ENCODE results near the gene KCNIP4. TPM values are rescaled to one million over a fixed set of nuclear protein-coding genes. Genes with fewer than 3 reads are reported as not detected.

KCNIP4 gene
- total and polyA plus RNA-seq, 2 donors (not counting 3 experiments of a cell fraction or from before 2014, with no cell fraction given) = not detected

DNA sequence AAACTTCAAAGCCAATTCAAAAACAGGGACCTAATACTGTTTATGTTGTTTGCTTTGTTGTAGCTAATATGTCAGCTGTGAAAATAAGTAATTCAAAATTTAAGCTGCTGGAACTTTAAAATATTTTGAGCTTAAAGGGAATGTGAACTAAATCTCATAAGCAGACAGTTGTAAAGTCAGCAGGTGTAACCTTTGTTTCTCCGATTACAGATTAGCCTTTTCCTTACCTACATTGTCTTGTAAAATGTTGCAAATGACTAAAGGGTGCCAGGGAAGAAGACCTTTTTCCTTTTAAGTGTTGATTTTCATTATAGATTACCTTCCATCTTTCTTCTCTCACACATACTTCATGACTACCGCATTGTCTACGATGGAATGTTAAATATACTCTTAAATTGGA lies 405.1 kb downstream of the KCNIP4 start:
- Histone ChIP-seq H3K9me1 (replicated peaks; ENCODE audit: control insufficient read depth, extremely low read depth, insufficient read depth, low read length) (no peaks in the 10 kb centered on the region), H4K20me1 (replicated peaks; ENCODE audit: control insufficient read depth, extremely low read depth, insufficient read depth, low read length) (no peaks in the 10 kb centered on the region), H3K9me3 (replicated peaks; ENCODE audit: control insufficient read depth, insufficient read depth, low read length) (no peaks in the 10 kb centered on the region), H3K79me2 (ENCODE audit: control insufficient read depth, insufficient read depth, low read length) (no peaks in the 10 kb centered on the region), H3K4me2 (ENCODE audit: insufficient read depth, low read length) (no peak overlapping the region), H2AFZ (ENCODE audit: low read depth, low read length) (no peak overlapping the region), H3K36me3 (ENCODE audit: control insufficient read depth in 2 of 2, extremely low read depth in 1 of 2, insufficient read depth in 2 of 2, low read length in 2 of 2) (no peaks in the 10 kb centered on the region), H3K4me3 (replicated peaks in 1 of 3; ENCODE audit: insufficient read depth in 1 of 3, low read depth in 1 of 3, low read length in 3 of 3) (no peak overlapping the region), H3K4me1 (ENCODE audit: control insufficient read depth, extremely low read depth, insufficient read depth, low read length) (no peaks in the 10 kb centered on the region), H3K9ac (replicated peaks; ENCODE audit: extremely low read depth, insufficient read depth, low read length) (no peak overlapping the region), H3K27me3 (ENCODE audit: control insufficient read depth in 2 of 2, insufficient read depth in 2 of 2, low read length in 2 of 2) (no peaks in the 10 kb centered on the region), H3K27ac (ENCODE audit: insufficient read depth, low read depth, low read length) (no peak overlapping the region)
- BruUV-seq (replicated peaks) = no TSS peak
- FAIRE-seq = no peak
- CTCF ChIA-PET = interaction anchor here (1.5 to 2.2 kb wide), 2 partner anchors 11 to 14 kb away, joined by 3 to 4 read pairs; no protein-coding TSS in a partner anchor
- dilution Hi-C loops (cut with MboI; ENCODE audit: extremely low pct_ligation_motif_present, low sequenced_read_pairs) = loop anchor here (25.0 kb wide), 1 partner anchor 219 kb away; no protein-coding TSS in a partner anchor
- intact Hi-C loops (cut with micrococcal nuclease) = no loop called here
- TF ChIP-seq MYC (IDR thresholded peaks at IDR 0.05; ENCODE audit: low read depth, low read length) (no peak), JUN (IDR thresholded peaks at IDR 0.05; ENCODE audit: borderline replicate concordance, insufficient read depth, insufficient read length, low read depth) (no peak), FOS (IDR thresholded peaks at IDR 0.05; ENCODE audit: borderline replicate concordance, insufficient read depth, low read length) (no peak), POLR2A (IDR thresholded peaks at IDR 0.05; ENCODE audit: low read depth, low read length) (no peak), EZH2 (IDR thresholded peaks at IDR 0.05; ENCODE audit: borderline replicate concordance, low read depth, low read length, severe bottlenecking) (no peak), POLR2AphosphoS5 (IDR thresholded peaks at IDR 0.05; ENCODE audit: insufficient read depth, low read depth, low read length) (no peak)
- TF ChIP-seq, protein P1, sequence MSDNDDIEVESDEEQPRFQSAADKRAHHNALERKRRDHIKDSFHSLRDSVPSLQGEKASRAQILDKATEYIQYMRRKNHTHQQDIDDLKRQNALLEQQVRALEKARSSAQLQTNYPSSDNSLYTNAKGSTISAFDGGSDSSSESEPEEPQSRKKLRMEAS (IDR thresholded peaks at IDR 0.05; ENCODE audit: insufficient read depth, insufficient read length) = no peak
- POLR2A ChIA-PET = no interaction called here
- no peak for DNase-seq (ENCODE audit: low read depth, low spot score)

DNA sequence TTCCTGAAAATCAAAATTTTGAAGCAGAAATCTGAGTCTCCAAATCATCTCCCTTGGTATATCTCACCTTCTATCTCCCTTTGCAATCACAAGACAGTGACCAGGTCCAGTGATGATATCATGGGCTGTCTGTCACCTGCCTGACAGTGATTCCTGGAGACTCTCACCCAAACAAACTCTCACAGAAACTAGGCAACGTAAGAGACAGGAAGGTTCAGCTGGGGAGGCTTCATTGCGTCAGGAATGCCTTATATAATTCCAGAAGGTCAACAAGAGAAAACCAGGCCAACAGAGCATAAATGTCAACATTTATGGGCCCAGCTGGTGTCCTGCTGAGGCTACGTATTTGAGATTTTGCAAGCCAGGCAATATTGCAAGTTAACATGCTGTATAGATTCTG lies 412.7 kb downstream of the KCNIP4 start:
- Histone ChIP-seq H3K4me1 (ENCODE audit: control insufficient read depth, extremely low read depth, insufficient read depth, low read length) (no peaks in the 10 kb centered on the region), H3K9me3 (replicated peaks; ENCODE audit: control insufficient read depth, insufficient read depth, low read length) (no peaks in the 10 kb centered on the region), H3K9me1 (replicated peaks; ENCODE audit: control insufficient read depth, extremely low read depth, insufficient read depth, low read length) (no peaks in the 10 kb centered on the region), H3K27me3 (ENCODE audit: control insufficient read depth in 2 of 2, insufficient read depth in 2 of 2, low read length in 2 of 2) (no peaks in the 10 kb centered on the region), H4K20me1 (replicated peaks; ENCODE audit: control insufficient read depth, extremely low read depth, insufficient read depth, low read length) (no peaks in the 10 kb centered on the region), H3K79me2 (ENCODE audit: control insufficient read depth, insufficient read depth, low read length) (no peaks in the 10 kb centered on the region), H2AFZ (ENCODE audit: low read depth, low read length) (no peak overlapping the region), H3K27ac (ENCODE audit: insufficient read depth, low read depth, low read length) (no peak overlapping the region), H3K4me2 (ENCODE audit: insufficient read depth, low read length) (no peak overlapping the region), H3K36me3 (ENCODE audit: control insufficient read depth in 2 of 2, extremely low read depth in 1 of 2, insufficient read depth in 2 of 2, low read length in 2 of 2) (no peaks in the 10 kb centered on the region), H3K4me3 (replicated peaks in 1 of 3; ENCODE audit: insufficient read depth in 1 of 3, low read depth in 1 of 3, low read length in 3 of 3) (no peak overlapping the region), H3K9ac (replicated peaks; ENCODE audit: extremely low read depth, insufficient read depth, low read length) (no peak overlapping the region)
- ChIA-PET POLR2A (no interaction called here), CTCF (interaction anchor here (1.0 to 1.2 kb wide), 2 partner anchors 14 to 231 kb away, joined by 3 to 4 read pairs; no protein-coding TSS in a partner anchor)
- FAIRE-seq (no peak), DNase-seq (ENCODE audit: low read depth, low spot score) (no peak)
- intact Hi-C loops (cut with micrococcal nuclease) = no loop called here
- dilution Hi-C loops (cut with MboI; ENCODE audit: extremely low pct_ligation_motif_present, low sequenced_read_pairs) = loop anchor here (25.0 kb wide), 1 partner anchor 226 kb away; no protein-coding TSS in a partner anchor
- BruUV-seq (replicated peaks) = no TSS peak
- TF ChIP-seq, protein P1 (IDR thresholded peaks at IDR 0.05; ENCODE audit: insufficient read depth, insufficient read length) = no peak

All from endothelial cell of umbilical vein (primary cell).